Measurements from ENCODE around the gene DAB2IP. TPM values are rescaled to one million over a fixed set of nuclear protein-coding genes. Genes with fewer than 3 reads are reported as not detected.

The DAB2IP gene
- total RNA-seq, 2 experiments from 2014 or later, result 0.06 TPM; not detected in 1

- no peaks in the 10 kb centered on the region for H3K36me3 ChIP-seq (ENCODE audit: insufficient read depth, low read length)
- no peaks in the 10 kb centered on the region for H3K27me3 ChIP-seq (ENCODE audit: control insufficient read depth in 1 of 2, insufficient read depth in 2 of 2, low read length in 2 of 2)
- no peak overlapping the region for H3K27ac Mint-ChIP-seq
- H3K9me3 Mint-ChIP-seq, result no peaks in the 10 kb centered on the region
- H3K27me3 Mint-ChIP-seq, result peaks cover 5% of the 10 kb centered on the region
- TF ChIP-seq, protein P1, sequence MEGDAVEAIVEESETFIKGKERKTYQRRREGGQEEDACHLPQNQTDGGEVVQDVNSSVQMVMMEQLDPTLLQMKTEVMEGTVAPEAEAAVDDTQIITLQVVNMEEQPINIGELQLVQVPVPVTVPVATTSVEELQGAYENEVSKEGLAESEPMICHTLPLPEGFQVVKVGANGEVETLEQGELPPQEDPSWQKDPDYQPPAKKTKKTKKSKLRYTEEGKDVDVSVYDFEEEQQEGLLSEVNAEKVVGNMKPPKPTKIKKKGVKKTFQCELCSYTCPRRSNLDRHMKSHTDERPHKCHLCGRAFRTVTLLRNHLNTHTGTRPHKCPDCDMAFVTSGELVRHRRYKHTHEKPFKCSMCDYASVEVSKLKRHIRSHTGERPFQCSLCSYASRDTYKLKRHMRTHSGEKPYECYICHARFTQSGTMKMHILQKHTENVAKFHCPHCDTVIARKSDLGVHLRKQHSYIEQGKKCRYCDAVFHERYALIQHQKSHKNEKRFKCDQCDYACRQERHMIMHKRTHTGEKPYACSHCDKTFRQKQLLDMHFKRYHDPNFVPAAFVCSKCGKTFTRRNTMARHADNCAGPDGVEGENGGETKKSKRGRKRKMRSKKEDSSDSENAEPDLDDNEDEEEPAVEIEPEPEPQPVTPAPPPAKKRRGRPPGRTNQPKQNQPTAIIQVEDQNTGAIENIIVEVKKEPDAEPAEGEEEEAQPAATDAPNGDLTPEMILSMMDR (IDR thresholded peaks at IDR 0.05), result no peak
- no peak overlapping the region for H3K4me3 Mint-ChIP-seq
- intact Hi-C loops (cut with DNase I, micrococcal nuclease), result no loop called here
- ChIA-PET POLR2A (no interaction called here), CTCF (no interaction called here)
- no peak for ATAC-seq (ENCODE audit: poor library complexity)
- H3K4me1 Mint-ChIP-seq (ENCODE audit: low read depth), result no peaks in the 10 kb centered on the region
- H3K27ac ChIP-seq (ENCODE audit: low read depth in 1 of 2, low read length in 2 of 2), result no peak overlapping the region
- no peak for DNase-seq
- no peaks in the 10 kb centered on the region for H3K9me3 ChIP-seq (ENCODE audit: control insufficient read depth in 1 of 2, insufficient read depth in 1 of 2, low read length in 2 of 2)
- no peaks in the 10 kb centered on the region for H3K36me3 Mint-ChIP-seq (ENCODE audit: low read depth)
- no peaks in the 10 kb centered on the region for H3K4me1 ChIP-seq (ENCODE audit: insufficient read depth, low read length)
- H3K4me3 ChIP-seq (ENCODE audit: low read length), result no peak overlapping the region
Measured at GRCh38 chr9:121721058-121721350, 69.6 kb downstream of the DAB2IP start.

GRCh38 chr9:121721770-121722169 is 70.3 kb downstream of the DAB2IP start:
- H3K9me3 Mint-ChIP-seq, result no peaks in the 10 kb centered on the region
- DNase-seq (no peak), ATAC-seq (ENCODE audit: poor library complexity) (no peak)
- no peak overlapping the region for H3K27ac ChIP-seq (ENCODE audit: low read depth in 1 of 2, low read length in 2 of 2)
- POLR2A ChIA-PET, result no interaction called here
- H3K4me1 ChIP-seq (ENCODE audit: insufficient read depth, low read length), result no peaks in the 10 kb centered on the region
- intact Hi-C loops (cut with DNase I, micrococcal nuclease), result no loop called here
- no peaks in the 10 kb centered on the region for H3K4me1 Mint-ChIP-seq (ENCODE audit: low read depth)
- peaks cover 5% of the 10 kb centered on the region for H3K27me3 Mint-ChIP-seq
- H3K36me3 Mint-ChIP-seq (ENCODE audit: low read depth), result no peaks in the 10 kb centered on the region
- CTCF ChIA-PET, result no interaction called here
- H3K36me3 ChIP-seq (ENCODE audit: insufficient read depth, low read length), result no peaks in the 10 kb centered on the region
- no peak overlapping the region for H3K4me3 ChIP-seq (ENCODE audit: low read length)
- H3K9me3 ChIP-seq (ENCODE audit: control insufficient read depth in 1 of 2, insufficient read depth in 1 of 2, low read length in 2 of 2), result no peaks in the 10 kb centered on the region
- TF ChIP-seq, protein P1 (IDR thresholded peaks at IDR 0.05), result no peak
- no peak overlapping the region for H3K4me3 Mint-ChIP-seq
- no peaks in the 10 kb centered on the region for H3K27me3 ChIP-seq (ENCODE audit: control insufficient read depth in 1 of 2, insufficient read depth in 2 of 2, low read length in 2 of 2)
- no peak overlapping the region for H3K27ac Mint-ChIP-seq

- ATAC-seq (ENCODE audit: poor library complexity) (no peak), DNase-seq (no peak)
- H3K9me3 ChIP-seq (ENCODE audit: control insufficient read depth in 1 of 2, insufficient read depth in 1 of 2, low read length in 2 of 2), result no peaks in the 10 kb centered on the region
- H3K36me3 Mint-ChIP-seq (ENCODE audit: low read depth), result no peaks in the 10 kb centered on the region
- H3K9me3 Mint-ChIP-seq, result no peaks in the 10 kb centered on the region
- H3K4me3 ChIP-seq (ENCODE audit: low read length), result no peak overlapping the region
- intact Hi-C loops (cut with DNase I, micrococcal nuclease), result no loop called here
- TF ChIP-seq, protein P1 (IDR thresholded peaks at IDR 0.05), result no peak
- no peaks in the 10 kb centered on the region for H3K4me1 ChIP-seq (ENCODE audit: insufficient read depth, low read length)
- ChIA-PET POLR2A (no interaction called here), CTCF (no interaction called here)
- no peak overlapping the region for H3K27ac ChIP-seq (ENCODE audit: low read depth in 1 of 2, low read length in 2 of 2)
- H3K36me3 ChIP-seq (ENCODE audit: insufficient read depth, low read length), result no peaks in the 10 kb centered on the region
- H3K4me1 Mint-ChIP-seq (ENCODE audit: low read depth), result no peaks in the 10 kb centered on the region
- no peak overlapping the region for H3K4me3 Mint-ChIP-seq
- no peak overlapping the region for H3K27ac Mint-ChIP-seq
- peaks cover 5% of the 10 kb centered on the region for H3K27me3 Mint-ChIP-seq
- no peaks in the 10 kb centered on the region for H3K27me3 ChIP-seq (ENCODE audit: control insufficient read depth in 1 of 2, insufficient read depth in 2 of 2, low read length in 2 of 2)
Measured at GRCh38 chr9:121725008-121725775, 73.8 kb downstream of the DAB2IP start.

Measured in CD4-positive, alpha-beta T cell (primary cell).